Measurements from ENCODE around the gene CAPS. TPM values are rescaled to one million over a fixed set of nuclear protein-coding genes. Genes with fewer than 3 reads are reported as not detected.

CAPS gene
- polyA plus RNA-seq, 3 donors = 7.0 to 13.4 (median 11.4) TPM

DNA sequence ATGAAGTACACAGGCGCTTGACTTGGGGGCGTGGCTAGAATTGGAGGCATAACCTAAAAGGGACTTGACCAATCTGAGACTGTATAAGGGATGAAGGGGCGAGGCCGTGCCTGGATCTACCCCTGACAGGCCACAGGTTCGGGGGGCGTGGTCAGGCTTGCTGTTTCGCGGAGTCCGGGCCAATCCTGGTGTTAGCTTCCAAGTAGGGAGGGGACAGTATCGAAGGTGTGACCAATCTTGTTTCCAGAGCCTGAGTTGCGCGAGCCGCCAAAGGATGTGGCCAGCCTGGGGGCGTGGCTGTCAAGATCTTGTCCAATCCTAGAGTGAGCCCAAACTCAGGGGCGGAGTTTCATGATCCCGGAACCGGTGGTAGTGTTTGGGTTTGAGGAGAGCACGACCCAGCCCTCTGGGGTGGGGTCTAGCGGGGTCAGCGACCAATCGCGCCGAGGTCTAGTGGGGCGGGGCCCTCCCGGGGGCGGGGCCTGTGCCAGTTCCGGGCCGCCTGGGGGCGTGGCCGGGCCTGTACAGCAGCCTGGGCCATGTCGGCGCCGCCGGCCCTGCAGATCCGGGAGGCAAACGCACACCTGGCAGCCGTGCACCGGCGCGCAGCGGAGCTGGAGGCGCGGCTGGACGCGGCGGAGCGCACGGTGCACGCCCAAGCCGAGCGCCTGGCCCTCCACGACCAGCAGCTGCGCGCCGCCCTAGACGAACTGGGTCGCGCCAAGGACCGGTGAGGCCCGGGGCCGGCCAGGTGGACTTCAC is 9.5 kb upstream of the CAPS start, which contains the start of gene VMAC:
Gene VMAC, plus strand, starts transcription at position 521 of the 762 bp plus-strand sequence. Its CDS starts 19 bp downstream, at position 540.
- 0% methylated on average over 60 to 61 of the region's 61 CpGs for WGBS, 3 donors
- peak within 1 kb of the TSS; percentile 39 for H3K27ac ChIP-seq (ENCODE audit: low read depth, low read length)

DNA sequence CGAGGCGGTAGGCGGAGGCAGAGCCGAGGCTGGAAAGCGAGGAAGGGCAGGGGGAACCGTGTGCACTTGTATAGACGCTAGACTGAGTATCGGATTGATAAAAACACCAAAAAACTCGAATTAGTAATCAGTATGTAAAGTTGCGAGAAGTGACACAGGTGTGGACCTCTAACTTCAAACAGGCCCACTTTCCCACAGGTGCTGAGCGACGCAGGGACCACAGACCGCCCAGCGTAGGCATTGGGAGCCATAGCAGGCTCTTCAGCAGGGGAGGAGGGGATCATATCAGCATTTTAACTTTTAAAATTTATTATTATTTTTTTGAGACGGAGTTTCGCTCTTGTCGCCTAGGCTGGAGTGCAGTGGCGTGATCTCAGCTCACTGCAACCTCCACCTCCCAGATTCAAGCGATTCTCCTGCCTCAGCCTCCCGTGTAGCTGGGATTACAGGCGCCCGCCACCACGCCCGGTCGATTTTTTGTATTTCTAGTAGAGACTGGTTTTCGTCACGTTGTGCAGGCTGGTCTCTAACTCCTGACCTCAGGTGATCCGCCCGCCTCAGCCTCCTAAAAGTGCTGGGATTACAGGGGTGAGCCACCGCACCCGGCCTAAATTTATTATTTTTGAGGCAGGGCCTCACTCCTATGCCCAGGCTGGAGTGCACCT is 8.8 kb upstream of the CAPS start:
- H3K27ac ChIP-seq (ENCODE audit: low read depth, low read length) = no peak overlapping the region
- WGBS, 3 donors = 39 to 51% (median 46%) methylated on average over 31 of the region's 31 CpGs

DNA sequence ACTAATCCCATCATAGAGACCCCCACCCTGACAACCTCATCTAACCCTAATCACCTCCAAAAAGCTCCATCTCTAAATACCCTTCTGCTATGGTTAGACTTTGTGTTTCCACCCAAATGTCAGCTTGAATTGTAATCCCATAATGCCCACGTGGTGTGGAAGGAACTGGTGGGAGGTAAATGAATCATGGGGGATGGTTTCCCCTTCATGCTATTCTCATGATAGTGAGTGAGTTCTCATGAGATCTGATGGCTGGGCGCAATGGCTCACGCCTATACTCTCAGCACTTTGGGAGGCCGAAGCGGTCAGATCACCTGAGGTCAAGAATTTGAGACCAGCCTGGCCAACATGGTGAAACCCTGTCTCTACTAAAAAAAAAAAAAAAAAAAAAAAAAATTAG is 6.8 kb upstream of the CAPS start:
- WGBS, 3 donors = 57 to 73% (median 71%) methylated on average over 5 of the region's 5 CpGs
- H3K27ac ChIP-seq (ENCODE audit: low read depth, low read length) = no peak overlapping the region

DNA sequence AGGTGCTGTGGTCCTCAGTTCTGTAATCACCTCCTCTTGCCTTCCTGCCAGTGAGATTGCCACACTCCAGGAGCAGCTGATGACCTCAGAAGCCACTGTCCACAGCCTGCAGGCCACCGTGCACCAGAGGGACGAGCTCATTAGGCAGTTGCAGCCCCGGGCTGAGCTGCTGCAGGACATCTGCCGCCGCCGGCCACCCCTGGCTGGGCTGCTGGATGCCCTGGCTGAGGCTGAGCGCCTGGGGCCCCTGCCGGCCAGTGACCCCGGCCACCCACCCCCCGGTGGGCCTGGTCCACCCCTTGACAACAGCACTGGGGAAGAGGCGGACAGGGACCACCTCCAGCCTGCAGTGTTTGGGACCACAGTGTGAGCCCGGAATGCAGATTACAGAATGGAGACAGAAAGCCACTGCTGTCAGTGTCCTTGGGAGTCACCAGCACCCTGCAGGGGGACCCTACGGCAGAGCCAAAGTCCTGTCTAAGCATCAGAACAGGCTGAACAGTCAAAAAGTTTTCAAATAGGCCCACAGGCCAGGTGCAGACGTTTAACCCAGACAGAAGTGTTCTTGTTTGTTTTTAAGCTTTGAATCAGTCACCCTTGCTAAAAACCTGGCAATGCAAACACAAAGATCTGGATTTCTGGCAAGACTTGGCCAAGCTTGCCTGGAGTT is 5.1 kb upstream of the CAPS start:
- no peak overlapping the region for H3K27ac ChIP-seq (ENCODE audit: low read depth, low read length)
- 71 to 73% (median 73%) methylated on average over 10 to 14 of the region's 14 CpGs for WGBS, 3 donors

DNA sequence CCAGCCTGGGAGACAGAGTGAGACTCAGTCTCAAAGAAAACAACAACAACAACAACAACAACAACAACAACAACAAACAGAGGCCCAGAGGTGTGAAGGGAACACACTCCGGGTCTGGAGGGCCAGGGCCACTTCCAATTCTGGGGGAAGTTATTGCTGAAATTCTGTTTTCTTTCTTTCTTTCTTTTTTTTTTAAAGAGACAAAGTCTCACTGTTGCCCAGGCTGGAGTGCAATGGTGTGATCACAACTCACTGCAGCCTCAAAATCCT is 3.5 kb upstream of the CAPS start:
- no peak overlapping the region for H3K27ac ChIP-seq (ENCODE audit: low read depth, low read length)
- 73 to 91% (median 76%) methylated on average over 1 of the region's 1 CpG for WGBS, 3 donors

DNA sequence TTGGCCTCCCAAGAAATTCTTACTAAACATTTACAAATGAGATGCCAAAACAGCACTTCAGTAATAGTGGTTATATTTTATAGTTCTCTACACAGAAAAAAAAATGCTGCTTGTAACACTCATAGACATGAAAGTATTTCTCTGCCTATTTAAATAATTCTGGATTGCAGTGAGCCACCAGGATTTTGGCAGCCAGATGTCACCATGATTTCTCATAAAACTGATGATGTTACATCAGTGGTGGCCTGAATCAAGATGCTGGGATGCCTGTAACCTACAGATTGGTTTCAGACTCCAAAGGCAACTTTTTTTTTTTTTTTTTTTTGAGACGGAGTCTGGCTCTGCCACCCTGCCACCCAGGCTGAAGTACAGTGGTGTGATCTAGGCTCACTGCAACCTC is 2.7 kb upstream of the CAPS start:
- H3K27ac ChIP-seq (ENCODE audit: low read depth, low read length) = no peak overlapping the region
- 95 to 100% (median 100%) methylated on average over 1 of the region's 1 CpG for WGBS, 3 donors

DNA sequence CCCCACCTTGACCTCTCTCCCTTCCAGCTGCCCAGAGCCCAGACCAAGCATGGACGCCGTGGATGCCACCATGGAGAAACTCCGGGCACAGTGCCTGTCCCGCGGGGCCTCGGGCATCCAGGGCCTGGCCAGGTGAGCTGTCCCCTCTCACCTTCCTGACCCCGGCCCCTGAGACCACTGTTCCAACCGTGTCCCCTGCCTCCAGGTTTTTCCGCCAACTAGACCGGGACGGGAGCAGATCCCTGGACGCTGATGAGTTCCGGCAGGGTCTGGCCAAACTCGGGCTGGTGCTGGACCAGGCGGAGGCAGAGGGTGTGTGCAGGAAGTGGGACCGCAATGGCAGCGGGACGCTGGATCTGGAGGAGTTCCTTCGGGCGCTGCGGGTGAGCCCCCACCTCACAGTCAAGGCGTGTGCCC is 312 bp downstream of the CAPS start:
- 66 to 77% (median 76%) methylated on average over 21 to 22 of the region's 22 CpGs for WGBS, 3 donors
- no peak overlapping the region for H3K27ac ChIP-seq (ENCODE audit: low read depth, low read length)

DNA sequence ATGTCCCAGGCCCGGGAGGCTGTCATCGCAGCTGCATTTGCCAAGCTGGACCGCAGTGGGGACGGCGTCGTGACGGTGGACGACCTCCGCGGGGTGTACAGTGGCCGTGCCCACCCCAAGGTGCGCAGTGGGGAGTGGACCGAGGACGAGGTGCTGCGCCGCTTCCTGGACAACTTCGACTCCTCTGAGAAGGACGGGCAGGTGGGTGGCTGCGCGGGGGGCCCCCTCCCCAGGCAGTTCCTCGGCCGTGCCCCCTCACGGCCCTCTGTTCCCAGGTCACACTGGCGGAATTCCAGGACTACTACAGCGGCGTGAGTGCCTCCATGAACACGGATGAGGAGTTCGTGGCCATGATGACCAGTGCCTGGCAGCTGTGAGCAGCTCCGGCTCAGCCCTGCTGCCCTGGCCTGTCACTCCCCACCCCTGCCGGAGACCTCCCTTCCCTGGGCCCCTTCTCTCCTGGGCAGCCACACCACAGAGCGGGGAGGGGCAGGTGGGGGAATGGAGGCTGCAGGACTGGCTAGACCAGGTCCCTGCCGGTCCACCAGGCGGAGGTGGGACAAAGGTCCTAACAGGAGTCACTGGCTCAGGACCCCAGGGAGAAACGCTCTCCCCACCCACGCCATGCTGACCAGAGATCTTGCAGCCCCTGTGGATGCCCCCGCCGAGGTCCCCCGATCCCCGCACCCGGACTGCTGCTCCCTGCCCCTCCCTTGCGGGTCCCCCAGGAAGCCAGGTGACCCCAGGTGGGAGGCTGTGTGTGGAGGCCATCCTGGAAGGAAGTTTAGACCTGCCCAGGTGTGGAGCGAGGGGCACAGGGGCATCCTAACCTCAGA is 1.1 kb downstream of the CAPS start:
- WGBS, 3 donors = 57 to 88% (median 85%) methylated on average over 41 to 42 of the region's 42 CpGs
- no peak overlapping the region for H3K27ac ChIP-seq (ENCODE audit: low read depth, low read length)

DNA sequence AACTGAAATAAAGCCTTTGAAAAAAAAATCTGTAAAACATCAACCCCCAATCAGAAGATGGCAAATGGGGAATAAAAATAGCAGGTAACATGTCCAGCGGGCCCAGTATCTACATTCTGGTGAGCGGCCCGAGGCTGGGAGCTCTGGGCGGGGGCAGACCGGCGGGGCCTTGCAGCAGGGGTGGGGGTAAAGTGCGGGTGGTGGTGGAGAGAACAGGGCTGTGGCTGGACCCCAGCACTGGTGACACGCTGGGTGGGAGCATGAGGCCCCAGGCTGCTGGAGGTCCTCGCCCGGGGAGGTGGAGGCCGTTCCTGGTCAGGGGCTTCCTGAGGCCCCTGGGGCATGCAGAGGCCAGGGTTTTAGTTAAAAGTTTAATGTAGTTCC is 1.7 kb downstream of the CAPS start:
- H3K27ac ChIP-seq (ENCODE audit: low read depth, low read length) = no peak overlapping the region
- WGBS, 3 donors = 73 to 82% (median 76%) methylated on average over 11 of the region's 11 CpGs

DNA sequence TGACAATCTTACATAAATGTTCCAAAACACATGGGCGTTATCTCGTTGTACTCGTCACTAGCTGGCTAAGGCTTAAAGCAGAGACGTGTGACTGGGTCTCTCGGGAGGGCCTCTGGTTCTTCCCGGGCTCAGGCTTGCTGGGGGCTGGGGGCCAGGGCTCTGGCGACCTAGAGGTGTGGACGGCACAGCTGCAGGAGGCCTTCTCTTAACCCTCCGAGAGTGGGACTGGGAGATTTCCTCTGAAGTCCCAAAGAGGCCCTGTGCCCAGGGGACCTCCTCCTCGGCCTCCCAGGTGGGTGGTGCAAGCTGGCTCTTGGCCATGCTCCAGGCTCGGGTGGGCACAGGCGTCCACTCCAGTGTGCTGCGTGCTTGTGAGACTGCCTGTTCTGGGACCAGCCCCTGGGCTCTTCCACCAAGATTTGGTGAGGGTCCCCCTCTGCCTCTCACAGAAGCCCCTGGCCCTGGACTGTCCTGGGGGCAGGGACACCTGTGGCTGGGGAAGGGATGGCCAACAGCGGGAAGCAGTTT is 2.2 kb downstream of the CAPS start:
- 50 to 70% (median 61%) methylated on average over 14 of the region's 14 CpGs for WGBS, 3 donors
- no peak overlapping the region for H3K27ac ChIP-seq (ENCODE audit: low read depth, low read length)

DNA sequence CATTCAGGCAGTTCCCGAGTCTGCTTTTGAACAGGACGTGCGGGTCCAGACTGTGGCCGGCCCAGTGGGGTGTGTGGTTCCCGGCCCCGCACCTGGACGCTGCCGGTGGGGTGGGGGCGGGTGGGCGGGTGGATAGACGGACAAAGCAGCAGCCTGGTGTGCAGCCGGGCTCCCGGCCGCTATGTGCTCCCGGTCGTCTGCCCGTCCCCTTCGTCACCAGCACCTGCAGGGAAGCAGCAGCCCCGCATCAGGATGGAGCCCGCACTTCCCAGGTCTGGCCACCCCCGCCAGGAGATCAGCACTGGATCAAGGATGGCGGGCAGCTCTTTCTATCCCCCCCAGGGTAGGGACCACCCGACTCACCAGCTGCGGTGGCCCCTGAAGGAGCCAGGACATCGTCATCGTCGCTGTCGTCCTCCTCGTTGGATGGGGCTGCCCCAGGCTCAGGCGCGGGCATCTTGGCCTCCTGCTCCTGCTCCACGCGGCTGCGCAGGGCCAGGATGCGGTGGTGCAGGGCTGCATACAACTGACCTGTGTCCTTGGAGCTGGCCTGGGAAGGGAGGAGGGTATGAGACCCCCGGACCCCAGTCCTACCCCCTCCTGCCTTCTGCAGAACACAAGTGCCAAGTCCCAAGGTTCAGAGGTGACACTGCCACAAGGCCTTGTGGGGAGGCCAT is 3.5 kb downstream of the CAPS start:
- no peak overlapping the region for H3K27ac ChIP-seq (ENCODE audit: low read depth, low read length)
- WGBS, 3 donors = 91 to 96% (median 92%) methylated on average over 29 to 36 of the region's 36 CpGs

DNA sequence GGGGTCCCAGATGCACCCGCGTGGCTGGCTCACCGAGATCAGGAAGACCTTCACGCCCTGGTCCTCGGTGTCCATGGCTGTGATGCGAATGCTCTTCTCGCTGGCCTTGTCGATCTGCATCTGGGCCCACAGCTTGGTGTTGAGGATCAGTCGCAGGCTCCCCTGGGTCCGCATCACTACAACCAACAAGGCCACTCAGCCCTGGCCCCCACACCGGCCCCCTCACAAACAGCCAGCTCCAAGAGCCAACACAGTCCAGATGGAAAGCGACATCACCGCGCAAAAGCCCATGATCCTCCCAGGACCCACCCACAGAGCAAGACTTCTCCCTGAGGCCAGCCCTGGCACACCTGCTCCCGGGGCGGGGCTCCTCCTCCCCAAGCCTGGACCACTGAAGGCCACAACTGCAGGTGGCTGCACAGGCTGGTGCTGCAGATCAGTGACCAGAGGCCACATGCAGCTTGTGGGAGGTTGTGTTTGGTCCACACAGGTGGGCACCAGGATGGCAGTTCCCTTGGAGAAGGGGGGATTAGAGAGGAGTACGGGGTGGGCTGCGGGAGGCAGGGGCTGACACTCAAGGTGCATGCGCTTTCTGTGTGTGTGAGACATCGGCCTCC is 4.5 kb downstream of the CAPS start:
- H3K27ac ChIP-seq (ENCODE audit: low read depth, low read length) = no peak overlapping the region
- WGBS, 3 donors = 94 to 98% (median 95%) methylated on average over 20 of the region's 20 CpGs

DNA sequence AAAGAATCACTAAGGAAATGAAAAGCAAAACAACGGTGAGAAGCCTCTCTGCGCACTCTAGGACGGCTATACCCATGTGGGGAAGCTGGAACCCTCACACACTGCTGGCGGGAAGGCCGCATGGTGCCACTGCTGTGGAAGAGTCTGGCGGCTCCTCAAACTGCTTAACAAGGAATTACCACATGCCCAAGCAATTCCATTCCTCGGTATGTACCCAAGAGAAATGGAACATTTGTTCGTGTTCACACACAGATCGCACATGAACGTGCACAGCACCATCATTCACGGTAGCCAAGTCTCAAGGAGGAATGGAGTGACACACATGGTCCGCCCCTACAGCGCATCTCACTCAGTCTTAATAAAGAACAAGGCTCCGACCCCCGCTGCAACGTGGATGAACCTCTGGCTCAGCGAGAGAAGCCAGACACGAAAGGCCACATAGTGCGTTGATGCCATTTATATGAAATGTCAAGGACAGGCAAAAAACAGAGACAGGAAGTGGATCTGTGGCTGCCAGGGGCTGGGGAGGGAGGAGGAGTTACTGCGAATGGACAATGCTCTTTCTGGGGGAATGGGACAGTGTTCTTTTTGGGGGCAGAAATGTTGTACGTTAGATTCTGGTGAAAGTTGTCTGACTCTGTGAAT is 7.6 kb downstream of the CAPS start:
- 78 to 86% (median 85%) methylated on average over 21 of the region's 21 CpGs for WGBS, 3 donors
- no peak overlapping the region for H3K27ac ChIP-seq (ENCODE audit: low read depth, low read length)

DNA sequence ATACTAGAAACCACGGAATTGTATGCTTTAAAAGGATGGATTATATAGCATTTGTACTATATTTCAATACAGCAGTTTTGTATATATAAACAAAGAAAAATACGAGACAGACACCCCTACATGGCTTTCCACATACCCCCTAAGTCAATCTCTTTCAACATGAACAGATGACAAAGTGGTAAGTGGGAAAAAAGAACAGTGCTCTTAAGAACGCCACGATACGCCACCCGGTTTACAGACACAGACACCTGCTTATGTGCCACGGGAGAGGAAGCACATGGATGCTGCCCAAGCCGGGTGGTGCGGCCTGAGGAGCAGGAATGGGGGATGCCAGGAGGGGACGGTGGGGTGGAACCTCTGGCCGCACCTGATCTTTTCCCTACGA is 8.1 kb downstream of the CAPS start:
- H3K27ac ChIP-seq (ENCODE audit: low read depth, low read length) = no peak overlapping the region
- 90 to 92% (median 91%) methylated on average over 12 of the region's 12 CpGs for WGBS, 3 donors

DNA sequence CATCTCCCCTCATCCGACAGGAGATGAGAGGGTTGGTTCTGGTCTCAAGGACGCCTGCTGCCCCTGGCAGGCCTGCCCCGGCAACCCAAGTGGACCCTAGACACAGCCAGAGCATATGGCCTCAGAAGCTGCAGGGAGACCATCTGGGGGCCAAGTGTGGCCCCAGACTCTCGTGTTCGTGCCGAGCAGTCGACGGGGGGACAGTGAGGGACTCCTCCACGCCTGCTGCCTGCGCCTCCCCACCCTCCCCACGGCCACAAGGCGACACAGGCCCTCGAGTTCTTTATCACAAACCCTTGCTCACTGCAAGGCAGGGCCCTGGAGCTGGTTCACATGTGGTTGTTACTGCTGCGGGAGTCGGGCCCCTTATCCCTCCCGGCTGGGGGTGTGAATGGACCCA is 9.3 kb downstream of the CAPS start:
- WGBS, 3 donors = 91 to 93% (median 92%) methylated on average over 16 of the region's 16 CpGs
- H3K27ac ChIP-seq (ENCODE audit: low read depth, low read length) = no peak overlapping the region

DNA sequence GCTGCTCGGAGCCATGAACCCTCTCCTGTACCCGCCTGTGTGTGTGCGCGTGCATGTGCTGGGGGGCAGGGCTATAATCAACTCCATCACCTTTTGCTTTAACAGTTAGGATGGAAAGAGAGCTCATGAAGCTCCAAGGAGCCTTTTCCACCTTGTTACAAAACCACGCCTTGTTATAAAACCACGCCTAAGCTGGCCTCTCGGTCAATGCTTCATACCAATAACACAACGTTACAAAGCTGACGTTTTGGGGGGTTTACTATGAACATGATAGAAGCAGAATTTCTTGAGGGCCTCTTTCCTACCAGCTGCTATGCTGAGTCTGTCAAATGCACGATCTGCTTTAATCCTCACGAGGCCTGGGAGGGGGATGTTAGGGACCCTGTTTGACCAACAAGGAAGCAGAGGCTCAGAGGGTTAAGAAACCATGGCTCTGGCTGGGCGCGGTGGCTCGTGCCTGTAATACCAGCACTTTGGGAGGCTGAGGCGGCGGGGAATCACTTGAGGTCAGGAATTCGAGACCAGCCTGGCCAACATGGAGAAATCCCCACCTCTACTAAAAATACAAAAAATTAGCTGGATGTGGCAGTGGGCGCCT is 11.9 kb downstream of the CAPS start:
- peak overlapping the region; percentile 13 for H3K27ac ChIP-seq (ENCODE audit: low read depth, low read length)
- 77 to 91% (median 82%) methylated on average over 18 of the region's 18 CpGs for WGBS, 3 donors
